OCI-LY3 (cell line): Measurements from ENCODE around the gene MYO15B.

ENCODE experiments used
- CTCF ChIP-seq: fragments of 200-600, 300-600 bp; sonication (generic); IDR thresholded peaks from 2 replicates; pipeline ENCODE4 v1.5.1; 2014; ENCODE audit warnings: antibody characterized with exemption, low read length, low read depth
- EZH2phosphoT487 ChIP-seq: fragments of 200-600 bp; shearing (Covaris generic); IDR thresholded peaks from 2 replicates; pipeline ENCODE4 v1.6.1; 2018; ENCODE audit warnings: antibody characterized with exemption, mixed run types, low read depth

- TF ChIP-seq EZH2phosphoT487 (no peak), CTCF (no peak)
Observed at GRCh38 chr17:75639771-75640555, 52.4 kb downstream of the MYO15B start.
